Measurements from ENCODE around the gene ZNF764.

DNA sequence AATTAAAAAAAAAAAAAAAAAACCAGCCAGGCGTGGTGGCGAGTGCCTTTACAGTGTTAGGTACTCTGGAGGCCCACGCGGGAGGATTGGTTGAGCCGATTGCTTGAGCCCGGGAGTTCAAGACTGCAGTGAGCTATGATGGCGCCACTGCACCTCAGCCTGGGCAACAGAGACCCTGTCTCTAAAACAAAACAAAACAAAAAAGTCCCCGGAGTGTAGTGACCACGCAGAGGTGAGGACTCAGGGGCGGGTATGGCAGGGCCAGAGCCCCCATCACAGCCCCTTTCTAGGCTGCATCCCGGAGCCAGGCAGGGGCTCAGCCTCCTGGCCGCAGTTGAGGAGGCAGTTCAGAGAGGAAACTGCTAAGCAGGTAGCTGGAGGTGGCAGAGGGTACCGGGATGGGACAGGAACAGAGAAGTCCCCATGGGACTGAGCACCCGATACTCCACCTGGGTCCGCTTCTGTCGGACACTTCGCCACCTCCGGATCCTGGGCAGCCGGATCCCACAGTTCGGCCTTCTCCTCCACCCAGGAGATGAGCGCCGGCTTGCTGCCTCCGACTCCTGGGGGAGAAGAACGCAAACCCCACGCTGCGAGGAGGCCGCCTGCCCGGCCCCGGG is 24.3 kb downstream of the ZNF764 start:
- TF ChIP-seq, protein P1, sequence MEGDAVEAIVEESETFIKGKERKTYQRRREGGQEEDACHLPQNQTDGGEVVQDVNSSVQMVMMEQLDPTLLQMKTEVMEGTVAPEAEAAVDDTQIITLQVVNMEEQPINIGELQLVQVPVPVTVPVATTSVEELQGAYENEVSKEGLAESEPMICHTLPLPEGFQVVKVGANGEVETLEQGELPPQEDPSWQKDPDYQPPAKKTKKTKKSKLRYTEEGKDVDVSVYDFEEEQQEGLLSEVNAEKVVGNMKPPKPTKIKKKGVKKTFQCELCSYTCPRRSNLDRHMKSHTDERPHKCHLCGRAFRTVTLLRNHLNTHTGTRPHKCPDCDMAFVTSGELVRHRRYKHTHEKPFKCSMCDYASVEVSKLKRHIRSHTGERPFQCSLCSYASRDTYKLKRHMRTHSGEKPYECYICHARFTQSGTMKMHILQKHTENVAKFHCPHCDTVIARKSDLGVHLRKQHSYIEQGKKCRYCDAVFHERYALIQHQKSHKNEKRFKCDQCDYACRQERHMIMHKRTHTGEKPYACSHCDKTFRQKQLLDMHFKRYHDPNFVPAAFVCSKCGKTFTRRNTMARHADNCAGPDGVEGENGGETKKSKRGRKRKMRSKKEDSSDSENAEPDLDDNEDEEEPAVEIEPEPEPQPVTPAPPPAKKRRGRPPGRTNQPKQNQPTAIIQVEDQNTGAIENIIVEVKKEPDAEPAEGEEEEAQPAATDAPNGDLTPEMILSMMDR (IDR thresholded peaks at IDR 0.05) = no peak
- TF ChIP-seq POLR2A (IDR thresholded peaks at IDR 0.05) = no peak

Data from heart left ventricle (tissue), 13 donors.